GM12878 (cell line): ENCODE measurements around the gene TCP11. TPM values are rescaled to one million over a fixed set of nuclear protein-coding genes. Genes with fewer than 3 reads are reported as not detected.

ENCODE experiments used
- ATAC-seq: fragments of 200-7000 bp; cut with Tn5 transposase; 3 replicates; pipeline ENCODE4 v1.9.1; 2020; ENCODE audit warnings: mild to moderate bottlenecking, moderate library complexity
- BruUV-seq: library from RNA; stranded (reverse); fragments of 400-500 nt; replicated peaks from 2 replicates; lab custom pipeline; 2021; lab: Mats Ljungman, UMichigan
- CTCF ChIA-PET: fragments of 300-600 bp; sonication (Branson Sonifier 250); formaldehyde crosslinking; extraction: SDS; loops from one replicate; lab custom pipeline; 2021; ENCODE audit warnings: inconsistent platforms; lab: Yijun Ruan, JAX
- POLR2A ChIA-PET: fragments of 350-600 bp; formaldehyde crosslinking; extraction: SDS; loops from one replicate; lab custom pipeline; 2021; ENCODE audit warnings: inconsistent platforms; lab: Charles Lee
- RAD21 ChIA-PET: fragments of 300-600 bp; sonication (Branson Sonifier 250); formaldehyde crosslinking; loops from one replicate; lab custom pipeline; 2023; ENCODE audit warnings: antibody characterized with exemption; ENCODE audit not compliant: unreplicated experiment; lab: Charles Lee
- SMC1A ChIA-PET: fragments of 300-600 bp; sonication (Branson Sonifier 250); formaldehyde crosslinking; loops from one replicate; lab custom pipeline; 2023; ENCODE audit not compliant: unreplicated experiment, uncharacterized antibody; lab: Charles Lee
- DNase-seq: peaks from one replicate; pipeline ENCODE4 v3.0.0-alpha.2; 2011; ENCODE audit warnings: low read depth, low spot score
- FAIRE-seq: peaks from 3 replicates; lab custom pipeline; 2011; peaks lifted over from hg19 to GRCh38; lab: Jason Lieb, UNC
- H2AFZ ChIP-seq: 2 replicates; pipeline ENCODE4 v1.6.0; 2011; ENCODE audit warnings: low read depth, low read length, control low read depth; ENCODE audit not compliant: control insufficient read depth
- H3K27ac ChIP-seq: 2 replicates; pipeline ENCODE4 v1.5.1; 2011; ENCODE audit warnings: control low read depth; ENCODE audit not compliant: control insufficient read depth, insufficient read depth
- H3K27me3 ChIP-seq, 2 experiments: replicated peaks in 1 of 2; 2 replicates each; pipeline versions ENCODE4 v1.6.0 to v1.6.1; 2011; ENCODE audit warnings: low read length in 1 of 2; ENCODE audit not compliant: control insufficient read depth in 2 of 2, insufficient read depth in 2 of 2
- H3K36me3 ChIP-seq, 2 experiments: 2 replicates each; pipeline ENCODE4 v1.5.1; 2011; ENCODE audit warnings: low read length in 1 of 2; ENCODE audit not compliant: control insufficient read depth in 2 of 2, insufficient read depth in 2 of 2
- H3K4me1 ChIP-seq: 2 replicates; pipeline ENCODE4 v1.6.1; 2011; ENCODE audit warnings: mild to moderate bottlenecking, low read length, moderate library complexity, mixed read lengths; ENCODE audit not compliant: control insufficient read depth, insufficient read depth
- H3K4me2 ChIP-seq: 2 replicates; pipeline ENCODE4 v1.6.0; 2011; ENCODE audit warnings: control low read depth; ENCODE audit not compliant: control insufficient read depth, insufficient read depth
- H3K4me3 ChIP-seq: fragments of 200-600 bp; sonication (generic); 2 replicates; pipeline ENCODE4 v1.5.1; 2016
- H3K79me2 ChIP-seq: 2 replicates; pipeline ENCODE4 v1.6.0; 2011; ENCODE audit warnings: low read length; ENCODE audit not compliant: control insufficient read depth, insufficient read depth
- H3K9ac ChIP-seq: 2 replicates; pipeline ENCODE4 v1.8.0; 2011; ENCODE audit warnings: low read length, control low read depth, mixed read lengths; ENCODE audit not compliant: control insufficient read depth, insufficient read depth
- H3K9me3 ChIP-seq: replicated peaks from 3 replicates; pipeline ENCODE4 v1.5.1; 2011; ENCODE audit warnings: mild to moderate bottlenecking, low read length; ENCODE audit not compliant: control insufficient read depth, insufficient read depth
- H4K20me1 ChIP-seq: 2 replicates; pipeline ENCODE4 v1.6.0; 2011; ENCODE audit not compliant: control insufficient read depth, insufficient read depth
- CBX5 ChIP-seq: sonication (generic); IDR thresholded peaks from 2 replicates; pipeline ENCODE4 v1.6.1; 2016; ENCODE audit warnings: low read depth, moderate library complexity, mild to moderate bottlenecking, inconsistent platforms
- CHD1 ChIP-seq: IDR thresholded peaks from 2 replicates; pipeline ENCODE4 v1.6.1; 2012; ENCODE audit warnings: low read depth, low read length, improper control_type of control experiment
- ESRRA ChIP-seq: IDR thresholded peaks from 2 replicates; pipeline ENCODE4 v1.6.1; 2012; ENCODE audit warnings: mild to moderate bottlenecking, low read length, improper control_type of control experiment
- KDM1A ChIP-seq: fragments of 200-600 bp; sonication (generic); IDR thresholded peaks from 2 replicates; pipeline ENCODE4 v1.6.1; 2016; ENCODE audit warnings: borderline replicate concordance
- MEF2A ChIP-seq: IDR thresholded peaks from 2 replicates; pipeline ENCODE4 v1.6.1; 2011; ENCODE audit warnings: low read depth, mild to moderate bottlenecking, low read length, moderate library complexity; ENCODE audit not compliant: insufficient read depth
- MTA3 ChIP-seq: IDR thresholded peaks from 2 replicates; pipeline ENCODE4 v1.6.1; 2012; ENCODE audit warnings: low read length, inconsistent platforms, borderline replicate concordance
- NFIC ChIP-seq: IDR thresholded peaks from 2 replicates; pipeline ENCODE4 v1.6.1; 2012; ENCODE audit warnings: low read depth, mild to moderate bottlenecking, inconsistent platforms, low read length, moderate library complexity
- NRF1 ChIP-seq: conservative IDR thresholded peaks from 2 replicates; pipeline ENCODE4 v1.6.1; 2011; ENCODE audit warnings: mild to moderate bottlenecking, low read depth, low read length, improper control_type of control experiment
- RFX5 ChIP-seq: IDR thresholded peaks from 2 replicates; pipeline ENCODE4 v1.6.1; 2011; ENCODE audit warnings: low read depth, low read length, improper control_type of control experiment
- SMAD5 ChIP-seq: IDR thresholded peaks from 2 replicates; pipeline ENCODE4 v1.6.1; 2016; ENCODE audit warnings: antibody characterized with exemption, low read depth
- ZNF207 ChIP-seq: fragments of 450-650 bp; IDR thresholded peaks from 2 replicates; pipeline ENCODE4 v1.6.1; 2014; ENCODE audit warnings: antibody characterized with exemption, mild to moderate bottlenecking, borderline replicate concordance
- WGBS: methylation state at CpG from one replicate; pipeline ENCODE4 v1.1.6; 2016; ENCODE audit warnings: low lambda C conversion rate; ENCODE audit not compliant: insufficient replicate concordance, insufficient coverage; ENCODE audit errors: missing lambda C conversion rate; 5-methylcytosine and 5-hydroxymethylcytosine counted together
- in situ Hi-C: fragments of 300-500 bp; cut with MboI; formaldehyde crosslinking; loops from 9 replicates; pipeline ENCODE4 v1.14.3; 2018; ENCODE audit warnings: mixed read lengths
- intact Hi-C: fragments of 100-400 bp; cut with micrococcal nuclease; formaldehyde crosslinking; loops from one replicate; pipeline ENCODE4 v1.14.2; 2022; ENCODE audit not compliant: unreplicated experiment
- polyA plus RNA-seq, 11 experiments: library from polyadenylated mRNA; depleted of rRNA in 4 of 11; unstranded in 6 of 11; stranded (reverse) in 5 of 11; fragments of >200 nt; fragmentation: Nextera tagmentation in 4 of 11; fragmentation: Illumina TruSeq in 1 of 11; extraction: Ambion mirVana in 4 of 11; extraction: Trizol in 1 of 11; gene quantifications; 1 replicate in 1 of 11; 2 replicates in 10 of 11; pipeline versions ENCODE4 v1.2.1 to v1.2.3, GENCODE V29; 2011 to 2016; ENCODE audit warnings: inconsistent platforms in 2 of 11, missing spikeins in 2 of 11, low read depth in 1 of 11
- total RNA-seq, 4 experiments: library from RNA; depleted of rRNA in 3 of 4; stranded (reverse); fragments of >200 nt in 3 of 4; fragmentation: Illumina TruSeq in 1 of 4; extraction: Trizol in 1 of 4; gene quantifications; 2 replicates each; pipeline versions ENCODE4 v1.2.1 to v1.2.3, GENCODE V29; 2013 to 2021
- TF ChIP-seq, protein P1 (sequence below): IDR thresholded peaks from 2 replicates; pipeline ENCODE4 v1.6.1; 2012; ENCODE audit warnings: low read depth, low read length, improper control_type of control experiment
- TF ChIP-seq, protein P2 (sequence below): fragments of 150-350 bp; IDR thresholded peaks from 2 replicates; pipeline ENCODE4 v1.6.1; 2014; ENCODE audit warnings: mild to moderate bottlenecking, low read depth, low read length
- TF ChIP-seq, protein P3 (sequence below): IDR thresholded peaks from 2 replicates; pipeline ENCODE4 v1.6.1; 2011; ENCODE audit warnings: borderline replicate concordance, low read depth, mild to moderate bottlenecking, moderate library complexity, low read length; ENCODE audit not compliant: insufficient read depth, poor library complexity, severe bottlenecking

Gene TCP11
- total and polyA plus RNA-seq, 10 of the 15 experiments (the other 5 are each of a cell fraction or from before 2014, with no cell fraction given): not detected

DNA sequence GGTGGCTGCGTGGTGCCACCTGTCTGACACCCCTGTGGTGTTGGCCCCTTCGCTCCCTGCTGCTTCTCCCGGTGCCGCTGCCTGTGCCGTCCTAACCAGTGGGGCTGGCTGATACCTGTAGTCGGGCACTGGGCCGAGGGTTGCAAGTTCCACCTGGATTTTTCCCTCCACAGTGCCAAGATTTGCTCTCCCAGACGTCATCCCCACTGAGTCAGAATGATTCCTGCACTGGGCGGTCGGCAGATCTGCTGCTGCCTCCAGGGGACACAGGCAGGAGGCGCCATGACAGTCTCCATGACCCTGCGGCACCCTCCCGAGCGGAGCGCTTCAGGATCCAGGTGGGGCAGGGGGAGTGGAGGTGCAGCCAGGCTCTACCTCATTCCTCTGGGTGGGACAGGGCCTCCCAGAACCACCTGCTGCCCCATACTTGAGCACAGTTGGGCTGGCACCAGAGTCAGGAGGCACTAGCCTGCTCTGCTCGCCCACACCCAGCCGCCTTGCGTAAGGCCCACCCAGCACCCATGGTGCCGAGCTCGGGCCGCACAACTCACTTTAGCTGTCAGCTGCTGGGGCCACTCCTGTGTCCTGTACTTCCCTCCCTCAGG is 60.2 kb downstream of the TCP11 start:
- Histone ChIP-seq H3K27me3 (no peaks in the 10 kb centered on the region), H4K20me1 (no peaks in the 10 kb centered on the region), H3K27ac (no peak overlapping the region), H3K79me2 (no peaks in the 10 kb centered on the region), H2AFZ (no peak overlapping the region), H3K9me3 (no peaks in the 10 kb centered on the region), H3K36me3 (no peaks in the 10 kb centered on the region; a peak in 2 of 4 replicates), H3K4me2 (no peak overlapping the region), H3K4me1 (no peaks in the 10 kb centered on the region), H3K4me3 (no peak overlapping the region), H3K9ac (no peak overlapping the region)
- BruUV-seq: no TSS peak
- 92% methylated on average over 20 of the region's 21 CpGs for WGBS
- ChIA-PET SMC1A (no interaction called here), RAD21 (no interaction called here), POLR2A (interaction anchor here (0.5 kb wide), 1 partner anchor 21 kb away, joined by 3 read pairs; no protein-coding TSS in a partner anchor), CTCF (interaction anchor here (0.6 kb wide), 1 partner anchor 42 kb away, joined by 3 read pairs; no protein-coding TSS in a partner anchor)
- FAIRE-seq (no peak), DNase-seq (no peak), ATAC-seq (no peak)
- TF ChIP-seq CBX5: no peak
- TF ChIP-seq KDM1A: no peak
- TF ChIP-seq ZNF207: no peak
- no peak for TF ChIP-seq NRF1
- TF ChIP-seq ESRRA: no peak
- no peak for TF ChIP-seq SMAD5
- in situ Hi-C loops: no loop called here
- intact Hi-C loops: no loop called here

DNA sequence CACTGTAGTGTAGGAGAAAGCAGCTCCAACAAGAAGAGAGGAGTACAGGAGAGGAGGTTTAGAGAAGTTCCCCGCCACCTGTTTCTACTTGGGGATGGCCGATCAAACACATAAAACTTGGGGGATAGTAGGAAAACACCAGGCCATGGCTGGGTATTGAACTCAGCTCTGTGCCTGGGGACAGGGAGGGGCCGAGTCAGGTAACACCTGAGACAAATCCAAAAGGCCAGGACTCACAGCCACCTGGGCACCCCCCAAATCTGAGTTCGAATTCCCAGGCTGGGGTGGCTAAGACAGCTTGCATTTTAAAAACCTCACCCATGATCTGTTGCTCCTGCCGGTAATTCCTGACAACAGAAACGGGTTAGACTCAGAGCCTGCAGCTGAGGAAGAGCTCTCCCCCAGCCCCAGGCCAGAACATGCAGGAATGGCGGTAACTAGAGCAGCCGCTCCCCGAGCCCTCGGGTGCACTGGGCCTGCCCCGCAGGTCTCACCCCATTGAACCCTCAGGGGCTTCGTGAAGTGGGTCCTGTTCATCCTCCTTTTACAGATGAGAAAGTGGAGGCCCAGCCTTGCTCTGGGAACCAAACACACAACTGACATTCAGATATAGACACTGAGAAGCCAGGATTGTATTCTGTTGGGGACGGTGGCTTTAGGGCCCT is 61.0 kb downstream of the TCP11 start:
- in situ Hi-C loops (no loop called here), intact Hi-C loops (no loop called here)
- 85% methylated on average over 13 of the region's 13 CpGs for WGBS
- FAIRE-seq (no peak), ATAC-seq (no peak), DNase-seq (no peak)
- no peak overlapping the region for H3K4me3 ChIP-seq
- no TSS peak for BruUV-seq
- ChIA-PET SMC1A (no interaction called here), POLR2A (no interaction called here), CTCF (no interaction called here), RAD21 (no interaction called here)
- H3K36me3 ChIP-seq: no peaks in the 10 kb centered on the region; a peak in 2 of 4 replicates
- no peaks in the 10 kb centered on the region for H3K27me3 ChIP-seq
- H3K4me1 ChIP-seq: no peaks in the 10 kb centered on the region
- no peaks in the 10 kb centered on the region for H3K79me2 ChIP-seq
- no peaks in the 10 kb centered on the region for H3K9me3 ChIP-seq
- H2AFZ ChIP-seq: no peak overlapping the region
- no peak overlapping the region for H3K4me2 ChIP-seq
- H4K20me1 ChIP-seq: no peaks in the 10 kb centered on the region
- H3K27ac ChIP-seq: no peak overlapping the region
- H3K9ac ChIP-seq: no peak overlapping the region
- no peak for TF ChIP-seq CHD1
- TF ChIP-seq NFIC: no peak
- TF ChIP-seq, protein P1, sequence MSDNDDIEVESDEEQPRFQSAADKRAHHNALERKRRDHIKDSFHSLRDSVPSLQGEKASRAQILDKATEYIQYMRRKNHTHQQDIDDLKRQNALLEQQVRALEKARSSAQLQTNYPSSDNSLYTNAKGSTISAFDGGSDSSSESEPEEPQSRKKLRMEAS: no peak
- TF ChIP-seq RFX5: no peak
- TF ChIP-seq MEF2A: no peak
- TF ChIP-seq MTA3: no peak
- TF ChIP-seq, protein P2, sequence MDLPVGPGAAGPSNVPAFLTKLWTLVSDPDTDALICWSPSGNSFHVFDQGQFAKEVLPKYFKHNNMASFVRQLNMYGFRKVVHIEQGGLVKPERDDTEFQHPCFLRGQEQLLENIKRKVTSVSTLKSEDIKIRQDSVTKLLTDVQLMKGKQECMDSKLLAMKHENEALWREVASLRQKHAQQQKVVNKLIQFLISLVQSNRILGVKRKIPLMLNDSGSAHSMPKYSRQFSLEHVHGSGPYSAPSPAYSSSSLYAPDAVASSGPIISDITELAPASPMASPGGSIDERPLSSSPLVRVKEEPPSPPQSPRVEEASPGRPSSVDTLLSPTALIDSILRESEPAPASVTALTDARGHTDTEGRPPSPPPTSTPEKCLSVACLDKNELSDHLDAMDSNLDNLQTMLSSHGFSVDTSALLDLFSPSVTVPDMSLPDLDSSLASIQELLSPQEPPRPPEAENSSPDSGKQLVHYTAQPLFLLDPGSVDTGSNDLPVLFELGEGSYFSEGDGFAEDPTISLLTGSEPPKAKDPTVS: no peak
- TF ChIP-seq, protein P3, sequence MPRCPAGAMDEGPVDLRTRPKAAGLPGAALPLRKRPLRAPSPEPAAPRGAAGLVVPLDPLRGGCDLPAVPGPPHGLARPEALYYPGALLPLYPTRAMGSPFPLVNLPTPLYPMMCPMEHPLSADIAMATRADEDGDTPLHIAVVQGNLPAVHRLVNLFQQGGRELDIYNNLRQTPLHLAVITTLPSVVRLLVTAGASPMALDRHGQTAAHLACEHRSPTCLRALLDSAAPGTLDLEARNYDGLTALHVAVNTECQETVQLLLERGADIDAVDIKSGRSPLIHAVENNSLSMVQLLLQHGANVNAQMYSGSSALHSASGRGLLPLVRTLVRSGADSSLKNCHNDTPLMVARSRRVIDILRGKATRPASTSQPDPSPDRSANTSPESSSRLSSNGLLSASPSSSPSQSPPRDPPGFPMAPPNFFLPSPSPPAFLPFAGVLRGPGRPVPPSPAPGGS: no peak
